ENCODE measurements around the gene PDILT. TPM values are rescaled to one million over a fixed set of nuclear protein-coding genes. Genes with fewer than 3 reads are reported as not detected.

Gene PDILT
- total RNA-seq, 1 donor from 2014 or later = not detected

DNA sequence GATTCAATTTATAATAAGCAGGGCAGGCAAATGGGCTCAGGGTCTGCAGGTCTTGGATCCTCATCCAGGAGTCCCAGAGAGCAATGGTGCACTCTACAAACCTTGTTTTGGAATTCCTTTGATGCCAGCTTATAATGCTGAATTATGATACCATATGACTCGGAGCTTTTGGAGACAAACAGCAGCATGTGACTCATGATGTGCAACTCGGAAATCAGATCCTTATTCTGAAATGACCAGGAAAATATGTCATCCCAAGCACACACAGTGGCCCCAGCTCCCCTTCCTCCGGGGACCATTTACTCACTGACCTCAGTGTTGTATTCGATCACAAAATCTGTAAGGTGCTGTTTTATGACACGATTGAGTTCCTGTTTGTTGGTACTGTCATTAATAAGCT, 31.8 kb downstream of the PDILT start:
- no peak for DNase-seq (ENCODE audit: low spot score in 2 of 2, unreplicated experiment in 2 of 2)
- H3K4me1 Mint-ChIP-seq = no peaks in the 10 kb centered on the region
- TF ChIP-seq, protein P1, sequence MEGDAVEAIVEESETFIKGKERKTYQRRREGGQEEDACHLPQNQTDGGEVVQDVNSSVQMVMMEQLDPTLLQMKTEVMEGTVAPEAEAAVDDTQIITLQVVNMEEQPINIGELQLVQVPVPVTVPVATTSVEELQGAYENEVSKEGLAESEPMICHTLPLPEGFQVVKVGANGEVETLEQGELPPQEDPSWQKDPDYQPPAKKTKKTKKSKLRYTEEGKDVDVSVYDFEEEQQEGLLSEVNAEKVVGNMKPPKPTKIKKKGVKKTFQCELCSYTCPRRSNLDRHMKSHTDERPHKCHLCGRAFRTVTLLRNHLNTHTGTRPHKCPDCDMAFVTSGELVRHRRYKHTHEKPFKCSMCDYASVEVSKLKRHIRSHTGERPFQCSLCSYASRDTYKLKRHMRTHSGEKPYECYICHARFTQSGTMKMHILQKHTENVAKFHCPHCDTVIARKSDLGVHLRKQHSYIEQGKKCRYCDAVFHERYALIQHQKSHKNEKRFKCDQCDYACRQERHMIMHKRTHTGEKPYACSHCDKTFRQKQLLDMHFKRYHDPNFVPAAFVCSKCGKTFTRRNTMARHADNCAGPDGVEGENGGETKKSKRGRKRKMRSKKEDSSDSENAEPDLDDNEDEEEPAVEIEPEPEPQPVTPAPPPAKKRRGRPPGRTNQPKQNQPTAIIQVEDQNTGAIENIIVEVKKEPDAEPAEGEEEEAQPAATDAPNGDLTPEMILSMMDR (IDR thresholded peaks at IDR 0.05; ENCODE audit: unreplicated experiment) = no peak
- H3K36me3 Mint-ChIP-seq = no peaks in the 10 kb centered on the region
- H3K4me3 Mint-ChIP-seq = no peak overlapping the region
- no peak overlapping the region for H3K27ac Mint-ChIP-seq
- peaks cover 49% of the 10 kb centered on the region for H3K27me3 Mint-ChIP-seq (ENCODE audit: low read depth)
- no peaks in the 10 kb centered on the region for H3K9me3 Mint-ChIP-seq

DNA sequence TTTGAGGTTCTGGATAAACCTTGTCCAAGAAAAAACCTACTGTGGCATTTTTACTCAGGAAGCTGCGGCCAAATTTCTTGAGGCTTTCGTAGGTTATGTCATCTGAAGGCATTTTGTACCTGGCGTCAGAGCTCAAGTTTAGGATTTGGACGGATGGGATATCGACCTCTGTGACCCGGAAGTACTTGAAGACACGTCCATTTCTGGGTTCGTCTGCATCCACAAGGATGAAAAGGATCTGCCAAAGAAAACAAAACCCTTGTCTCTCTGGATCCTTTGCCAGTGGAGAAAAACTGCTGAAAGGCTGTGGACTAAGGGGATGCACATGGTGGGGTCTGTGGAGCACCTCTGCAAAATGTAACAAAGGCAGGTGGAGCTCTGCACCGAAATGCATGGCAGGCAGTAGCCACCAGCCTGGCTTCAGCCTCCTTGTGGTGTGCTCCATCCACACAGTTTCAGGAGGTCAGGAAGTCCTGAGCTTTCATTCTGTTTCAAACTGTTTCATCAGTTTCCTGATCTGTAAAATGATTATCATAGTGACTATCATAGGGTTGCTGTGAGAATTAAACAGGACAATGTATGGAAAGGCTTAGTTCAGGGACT, 35.0 kb downstream of the PDILT start:
- TF ChIP-seq, protein P1 (IDR thresholded peaks at IDR 0.05; ENCODE audit: unreplicated experiment) = no peak
- H3K36me3 Mint-ChIP-seq = no peaks in the 10 kb centered on the region
- peaks cover 46% of the 10 kb centered on the region for H3K27me3 Mint-ChIP-seq (ENCODE audit: low read depth)
- DNase-seq (ENCODE audit: low spot score in 2 of 2, unreplicated experiment in 2 of 2) = no peak
- no peak overlapping the region for H3K4me3 Mint-ChIP-seq
- H3K4me1 Mint-ChIP-seq = no peaks in the 10 kb centered on the region
- no peaks in the 10 kb centered on the region for H3K9me3 Mint-ChIP-seq
- H3K27ac Mint-ChIP-seq = no peak overlapping the region

- H3K36me3 Mint-ChIP-seq = no peaks in the 10 kb centered on the region
These were observed 40.5 kb downstream of the PDILT start for GRCh38 chr16:20364051-20364450.

GRCh38 chr16:20363191-20363590, 41.3 kb downstream of the PDILT start:
- Mint-ChIP-seq H3K9me3 (no peaks in the 10 kb centered on the region), H3K36me3 (no peaks in the 10 kb centered on the region), H3K27me3 (ENCODE audit: low read depth) (peaks cover 35% of the 10 kb centered on the region), H3K4me3 (no peak overlapping the region), H3K4me1 (no peaks in the 10 kb centered on the region), H3K27ac (no peak overlapping the region)
- DNase-seq (ENCODE audit: low spot score in 2 of 2, unreplicated experiment in 2 of 2) = no peak
- TF ChIP-seq, protein P1 (IDR thresholded peaks at IDR 0.05; ENCODE audit: unreplicated experiment) = no peak

More at GRCh38 chr16:20364051-20364450, 40.5 kb downstream of the PDILT start:
- TF ChIP-seq, protein P1 (IDR thresholded peaks at IDR 0.05; ENCODE audit: unreplicated experiment) = no peak
- DNase-seq (ENCODE audit: low spot score in 2 of 2, unreplicated experiment in 2 of 2) = no peak
- H3K4me1 Mint-ChIP-seq = no peaks in the 10 kb centered on the region
- H3K4me3 Mint-ChIP-seq = no peak overlapping the region
- no peaks in the 10 kb centered on the region for H3K9me3 Mint-ChIP-seq
- H3K27ac Mint-ChIP-seq = no peak overlapping the region
- peaks cover 36% of the 10 kb centered on the region for H3K27me3 Mint-ChIP-seq (ENCODE audit: low read depth)

- H3K4me1 Mint-ChIP-seq = no peaks in the 10 kb centered on the region
- no peaks in the 10 kb centered on the region for H3K36me3 Mint-ChIP-seq
- H3K27me3 Mint-ChIP-seq (ENCODE audit: low read depth) = peaks cover 30% of the 10 kb centered on the region
- peaks cover 5% of the 10 kb centered on the region for H3K9me3 Mint-ChIP-seq
- H3K27ac Mint-ChIP-seq = no peak overlapping the region
- TF ChIP-seq, protein P1 (IDR thresholded peaks at IDR 0.05; ENCODE audit: unreplicated experiment) = no peak
- no peak for DNase-seq (ENCODE audit: low spot score in 2 of 2, unreplicated experiment in 2 of 2)
- no peak overlapping the region for H3K4me3 Mint-ChIP-seq
These were observed 44.5 kb downstream of the PDILT start for GRCh38 chr16:20359997-20360396.

All from mesothelial cell of epicardium (in vitro differentiated cells).